ENCODE measurements around the gene BLTP2.

- TF ChIP-seq REST (IDR thresholded peaks at IDR 0.05; ENCODE audit: low read depth, low read length) (no peak), FOXJ3 (CRISPR knock-in tag; IDR thresholded peaks at IDR 0.05) (no peak), POLR2AphosphoS5 (IDR thresholded peaks at IDR 0.05; ENCODE audit: low read depth, low read length) (no peak), EP300 (IDR thresholded peaks at IDR 0.05; ENCODE audit: borderline replicate concordance in 1 of 2, low read depth in 1 of 2, low read length in 1 of 2) (no peak), RAD21 (IDR thresholded peaks at IDR 0.05; ENCODE audit: low read length) (no peak), MAX (IDR thresholded peaks at IDR 0.05; ENCODE audit: low read depth) (no peak), TCF12 (IDR thresholded peaks at IDR 0.05) (no peak), RXRA (IDR thresholded peaks at IDR 0.05; ENCODE audit: borderline replicate concordance, low read depth) (no peak), CTCF (IDR thresholded peaks at IDR 0.05) (no peak), NRF1 (IDR thresholded peaks at IDR 0.05; ENCODE audit: low read depth, low read length) (no peak), YY1 (IDR thresholded peaks at IDR 0.05; ENCODE audit: low read depth) (no peak), IRF3 (IDR thresholded peaks at IDR 0.05; ENCODE audit: low read depth, low read length) (no peak), SIN3A (IDR thresholded peaks at IDR 0.05; ENCODE audit: borderline replicate concordance, low read depth, low read length) (no peak)
Measured at GRCh38 chr17:28634206-28634865, 10.6 kb downstream of the BLTP2 start.

All from SK-N-SH (cell line).